GM12878 (cell line): ENCODE data around the gene WSCD1.

ENCODE experiments used
- CTCF ChIP-seq, 3 experiments: IDR thresholded peaks in 2 of 3; conservative IDR thresholded peaks in 1 of 3; 2 replicates each; pipeline ENCODE4 v1.5.1; 2011; ENCODE audit warnings: low read depth in 3 of 3, low read length in 3 of 3, mild to moderate bottlenecking in 3 of 3, control low read depth in 2 of 3, moderate library complexity in 2 of 3, inconsistent platforms in 1 of 3, mixed read lengths in 1 of 3; ENCODE audit not compliant: control insufficient read depth in 2 of 3, insufficient read depth in 1 of 3; ENCODE audit errors: extremely low read depth in 1 of 3
- NBN ChIP-seq: fragments of 450-650 bp; IDR thresholded peaks from 2 replicates; pipeline ENCODE4 v1.6.1; 2016
- ZNF384 ChIP-seq: IDR thresholded peaks from 2 replicates; pipeline ENCODE4 v1.6.1; 2012; ENCODE audit warnings: low read depth, mild to moderate bottlenecking, low read length, improper control_type of control experiment, borderline replicate concordance

GRCh38 chr17:6163612-6164333 lies 93.6 kb downstream of the WSCD1 start:
- TF ChIP-seq ZNF384 (no peak), CTCF (IDR thresholded peaks at IDR 0.05 in 2 of 3, conservative IDR thresholded peaks at IDR 0.05 in 1 of 3; ENCODE audit: control insufficient read depth in 2 of 3, extremely low read depth in 1 of 3, insufficient read depth in 1 of 3, low read depth in 3 of 3, low read length in 3 of 3) (no peak), NBN (no peak)
